HepG2 (cell line): Measurements from ENCODE around the gene LOXL3. TPM values are rescaled to one million over a fixed set of nuclear protein-coding genes. Genes with fewer than 3 reads are reported as not detected.
A peak's percentile ranks its signal among the peaks of the same experiment; 100 is the strongest.

Source experiments
- ATF4 ChIP-seq, 2 experiments: fragments of 450-650 bp in 1 of 2; sonication (generic) in 1 of 2; formaldehyde crosslinking; IDR thresholded peaks; 2 replicates each; pipeline versions ENCODE4 v1.5.0 to v1.8.0; 2020 to 2022; ENCODE audit warnings: mild to moderate bottlenecking in 1 of 2, missing genetic modification reagents in 1 of 2
- CEBPG ChIP-seq: IDR thresholded peaks from 2 replicates; pipeline ENCODE4 v1.6.1; 2016
- GMEB1 ChIP-seq: sonication (generic); formaldehyde crosslinking; IDR thresholded peaks from 2 replicates; pipeline ENCODE4 v1.5.1; 2020; ENCODE audit warnings: missing genetic modification reagents, mild to moderate bottlenecking, borderline replicate concordance
- HOMEZ ChIP-seq: IDR thresholded peaks from 2 replicates; pipeline ENCODE4 v1.6.1; 2016; ENCODE audit warnings: low read depth
- IRX3 ChIP-seq: sonication (generic); formaldehyde crosslinking; IDR thresholded peaks from 2 replicates; pipeline ENCODE4 v1.8.1; 2023; ENCODE audit warnings: mild to moderate bottlenecking, low read depth, missing genetic modification reagents, borderline replicate concordance
- KDM1A ChIP-seq: IDR thresholded peaks from 2 replicates; pipeline ENCODE4 v1.6.1; 2016; ENCODE audit warnings: missing compliant biosample characterization
- KLF6 ChIP-seq: IDR thresholded peaks from 2 replicates; pipeline ENCODE4 v1.8.0; 2016; ENCODE audit warnings: missing biosample characterization, missing genetic modification reagents
- MIXL1 ChIP-seq: IDR thresholded peaks from 2 replicates; pipeline ENCODE4 v1.6.1; 2016
- NONO ChIP-seq, 2 experiments: fragments of 450-650 bp in 1 of 2; sonication (generic) in 1 of 2; formaldehyde crosslinking in 1 of 2; IDR thresholded peaks in 1 of 2; conservative IDR thresholded peaks in 1 of 2; 2 replicates each; pipeline versions ENCODE4 v1.6.1 to v1.8.0; 2017 to 2022; ENCODE audit warnings: mild to moderate bottlenecking in 1 of 2, missing genetic modification reagents in 1 of 2, moderate library complexity in 1 of 2
- RBM22 ChIP-seq: fragments of 200-400 bp; formaldehyde crosslinking; optimal IDR thresholded peaks from 2 replicates; pipeline ENCODE3; 2017; ENCODE audit warnings: mild to moderate bottlenecking, low read length, moderate library complexity
- THRA ChIP-seq: sonication (generic); formaldehyde crosslinking; IDR thresholded peaks from 2 replicates; pipeline ENCODE4 v1.4.0; 2020; ENCODE audit warnings: missing genetic modification reagents, borderline replicate concordance
- ZNF263 ChIP-seq: sonication (generic); formaldehyde crosslinking; IDR thresholded peaks from 2 replicates; pipeline ENCODE4 v1.4.0; 2020; ENCODE audit warnings: missing genetic modification reagents
- ZNF432 ChIP-seq: sonication (generic); formaldehyde crosslinking; IDR thresholded peaks from 2 replicates; pipeline ENCODE4 v1.5.0; 2020; ENCODE audit warnings: missing genetic modification reagents, mild to moderate bottlenecking, borderline replicate concordance
- ZNF792 ChIP-seq: IDR thresholded peaks from 2 replicates; pipeline ENCODE4 v1.6.1; 2016
- polyA plus RNA-seq, 8 experiments: library from polyadenylated mRNA; depleted of rRNA in 3 of 8; stranded (reverse) in 7 of 8; unstranded in 1 of 8; fragments of >200 nt; fragmentation: Illumina TruSeq in 4 of 8; extraction: Trizol in 4 of 8; gene quantifications; 2 replicates each; pipeline versions ENCODE4 v1.2.1 to v1.2.3, GENCODE V29; 2011 to 2016; ENCODE audit warnings: low read depth in 4 of 8, missing spikeins in 1 of 8, mixed read lengths in 1 of 8; ENCODE audit not compliant: insufficient read depth in 1 of 8
- total RNA-seq, 5 experiments: library from RNA; depleted of rRNA; stranded (reverse); fragments of >200 nt; fragmentation: Illumina TruSeq; extraction: Trizol; gene quantifications; 2 replicates each; pipeline ENCODE4 v1.2.3, GENCODE V29; 2016; ENCODE audit warnings: low read depth in 1 of 5
- TF ChIP-seq, protein P1 (sequence below): sonication (generic); formaldehyde crosslinking; IDR thresholded peaks from 2 replicates; pipeline ENCODE4 v1.4.0; 2020; ENCODE audit warnings: missing genetic modification reagents
- TF ChIP-seq, protein P2 (sequence below): sonication (generic); formaldehyde crosslinking; IDR thresholded peaks from 2 replicates; pipeline ENCODE4 v1.5.0; 2020; ENCODE audit warnings: missing genetic modification reagents
- TF ChIP-seq, protein P3 (sequence below): sonication (generic); formaldehyde crosslinking; IDR thresholded peaks from 2 replicates; pipeline ENCODE4 v1.8.0; 2022; ENCODE audit warnings: mild to moderate bottlenecking, missing genetic modification reagents, moderate library complexity

Gene LOXL3
- total and polyA plus RNA-seq, 2 of the 13 experiments (the other 11 are each of a cell fraction or from before 2014, with no cell fraction given), result 0.55 to 6.5 TPM

- TF ChIP-seq GMEB1 (peak; percentile 64), CEBPG (CRISPR knock-in tag) (peak; percentile 95), ZNF792 (CRISPR knock-in tag) (0 out of 2 replicates have a peak, but pooled peaks have one; percentile 42), RBM22 (no peak), ZNF263 (CRISPR knock-in tag) (peak; percentile 96), THRA (CRISPR knock-in tag) (peak; percentile 84), ZNF432 (CRISPR knock-in tag) (no peak), HOMEZ (CRISPR knock-in tag) (0 out of 2 replicates have a peak, but pooled peaks have one; percentile 53), IRX3 (CRISPR knock-in tag) (0 out of 2 replicates have a peak, but pooled peaks have one; percentile 28), ATF4 (CRISPR knock-in tag; IDR thresholded peaks at IDR 0.05) (peak in 1 of 2 experiments; percentile 80; a peak in 2 of 4 replicates), KLF6 (peak; percentile 53; the same call in 1 of the 2 replicates), NONO (IDR thresholded peaks at IDR 0.05) (no peak), NONO (CRISPR knock-in tag; conservative IDR thresholded peaks at IDR 0.05) (peak; percentile 97), MIXL1 (CRISPR knock-in tag) (peak; percentile 99), KDM1A (0 out of 2 replicates have a peak, but pooled peaks have one; percentile 50)
- TF ChIP-seq, protein P1, sequence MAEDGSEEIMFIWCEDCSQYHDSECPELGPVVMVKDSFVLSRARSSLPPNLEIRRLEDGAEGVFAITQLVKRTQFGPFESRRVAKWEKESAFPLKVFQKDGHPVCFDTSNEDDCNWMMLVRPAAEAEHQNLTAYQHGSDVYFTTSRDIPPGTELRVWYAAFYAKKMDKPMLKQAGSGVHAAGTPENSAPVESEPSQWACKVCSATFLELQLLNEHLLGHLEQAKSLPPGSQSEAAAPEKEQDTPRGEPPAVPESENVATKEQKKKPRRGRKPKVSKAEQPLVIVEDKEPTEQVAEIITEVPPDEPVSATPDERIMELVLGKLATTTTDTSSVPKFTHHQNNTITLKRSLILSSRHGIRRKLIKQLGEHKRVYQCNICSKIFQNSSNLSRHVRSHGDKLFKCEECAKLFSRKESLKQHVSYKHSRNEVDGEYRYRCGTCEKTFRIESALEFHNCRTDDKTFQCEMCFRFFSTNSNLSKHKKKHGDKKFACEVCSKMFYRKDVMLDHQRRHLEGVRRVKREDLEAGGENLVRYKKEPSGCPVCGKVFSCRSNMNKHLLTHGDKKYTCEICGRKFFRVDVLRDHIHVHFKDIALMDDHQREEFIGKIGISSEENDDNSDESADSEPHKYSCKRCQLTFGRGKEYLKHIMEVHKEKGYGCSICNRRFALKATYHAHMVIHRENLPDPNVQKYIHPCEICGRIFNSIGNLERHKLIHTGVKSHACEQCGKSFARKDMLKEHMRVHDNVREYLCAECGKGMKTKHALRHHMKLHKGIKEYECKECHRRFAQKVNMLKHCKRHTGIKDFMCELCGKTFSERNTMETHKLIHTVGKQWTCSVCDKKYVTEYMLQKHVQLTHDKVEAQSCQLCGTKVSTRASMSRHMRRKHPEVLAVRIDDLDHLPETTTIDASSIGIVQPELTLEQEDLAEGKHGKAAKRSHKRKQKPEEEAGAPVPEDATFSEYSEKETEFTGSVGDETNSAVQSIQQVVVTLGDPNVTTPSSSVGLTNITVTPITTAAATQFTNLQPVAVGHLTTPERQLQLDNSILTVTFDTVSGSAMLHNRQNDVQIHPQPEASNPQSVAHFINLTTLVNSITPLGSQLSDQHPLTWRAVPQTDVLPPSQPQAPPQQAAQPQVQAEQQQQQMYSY (CRISPR knock-in tag), result no peak
- TF ChIP-seq, protein P2, sequence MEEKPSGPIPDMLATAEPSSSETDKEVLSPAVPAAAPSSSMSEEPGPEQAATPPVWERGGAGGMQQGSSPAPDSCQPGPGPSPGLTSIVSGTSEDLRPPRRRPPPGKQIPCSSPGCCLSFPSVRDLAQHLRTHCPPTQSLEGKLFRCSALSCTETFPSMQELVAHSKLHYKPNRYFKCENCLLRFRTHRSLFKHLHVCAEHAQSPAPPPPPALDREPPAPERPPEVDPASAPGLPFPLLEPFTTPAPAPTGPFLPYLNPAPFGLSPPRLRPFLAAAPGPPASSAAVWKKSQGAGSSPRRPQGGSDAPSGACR, result 0 out of 2 replicates have a peak, but pooled peaks have one; percentile 27
- TF ChIP-seq, protein P3, sequence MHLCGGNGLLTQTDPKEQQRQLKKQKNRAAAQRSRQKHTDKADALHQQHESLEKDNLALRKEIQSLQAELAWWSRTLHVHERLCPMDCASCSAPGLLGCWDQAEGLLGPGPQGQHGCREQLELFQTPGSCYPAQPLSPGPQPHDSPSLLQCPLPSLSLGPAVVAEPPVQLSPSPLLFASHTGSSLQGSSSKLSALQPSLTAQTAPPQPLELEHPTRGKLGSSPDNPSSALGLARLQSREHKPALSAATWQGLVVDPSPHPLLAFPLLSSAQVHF (CRISPR knock-in tag), result peak; percentile 62; the same call in 1 of the 2 replicates
Observed at GRCh38 chr2:74488643-74489481, 64.9 kb downstream of the LOXL3 start (continued).
